Measurements from ENCODE around the gene PPP5C.

- TF ChIP-seq, protein P1, sequence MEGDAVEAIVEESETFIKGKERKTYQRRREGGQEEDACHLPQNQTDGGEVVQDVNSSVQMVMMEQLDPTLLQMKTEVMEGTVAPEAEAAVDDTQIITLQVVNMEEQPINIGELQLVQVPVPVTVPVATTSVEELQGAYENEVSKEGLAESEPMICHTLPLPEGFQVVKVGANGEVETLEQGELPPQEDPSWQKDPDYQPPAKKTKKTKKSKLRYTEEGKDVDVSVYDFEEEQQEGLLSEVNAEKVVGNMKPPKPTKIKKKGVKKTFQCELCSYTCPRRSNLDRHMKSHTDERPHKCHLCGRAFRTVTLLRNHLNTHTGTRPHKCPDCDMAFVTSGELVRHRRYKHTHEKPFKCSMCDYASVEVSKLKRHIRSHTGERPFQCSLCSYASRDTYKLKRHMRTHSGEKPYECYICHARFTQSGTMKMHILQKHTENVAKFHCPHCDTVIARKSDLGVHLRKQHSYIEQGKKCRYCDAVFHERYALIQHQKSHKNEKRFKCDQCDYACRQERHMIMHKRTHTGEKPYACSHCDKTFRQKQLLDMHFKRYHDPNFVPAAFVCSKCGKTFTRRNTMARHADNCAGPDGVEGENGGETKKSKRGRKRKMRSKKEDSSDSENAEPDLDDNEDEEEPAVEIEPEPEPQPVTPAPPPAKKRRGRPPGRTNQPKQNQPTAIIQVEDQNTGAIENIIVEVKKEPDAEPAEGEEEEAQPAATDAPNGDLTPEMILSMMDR (IDR thresholded peaks at IDR 0.05): no peak
- TF ChIP-seq EP300 (IDR thresholded peaks at IDR 0.05) (no peak), POLR2AphosphoS5 (IDR thresholded peaks at IDR 0.05) (no peak)
Measured at GRCh38 chr19:46366620-46367292, 19.9 kb downstream of the PPP5C start.
